Globus pallidus (tissue), 1 donor: ENCODE results near the gene JOSD2.
A peak's percentile ranks its signal among the peaks of the same experiment; 100 is the strongest.
"Not testable (repeated sequence)": the region's sequence is repeated elsewhere in the genome, so short reads cannot be mapped to it uniquely, and the experiment has no call there.

Experiments used
- DNase-seq: peaks from one replicate; pipeline ENCODE4 v3.0.0-alpha.2; 2015; ENCODE audit warnings: low spot score

The JOSD2 gene

GRCh38 chr19:50478901-50479715, 31.9 kb downstream of the JOSD2 start:
- no peak for DNase-seq

GRCh38 chr19:50477751-50478515, 33.1 kb downstream of the JOSD2 start:
- no peak for DNase-seq

GRCh38 chr19:50476907-50477238, 34.1 kb downstream of the JOSD2 start:
- no peak for DNase-seq

GRCh38 chr19:50476224-50476906, 34.6 kb downstream of the JOSD2 start, which contains the start of the genes EMC10 and GARIN5A:
EMC10 (plus strand) TSS chr19:50476507; CDS start chr19:50476545, 38 bp downstream.
GARIN5A (minus strand) TSS chr19:50476848; CDS start chr19:50476388, 460 bp downstream.
- DNase-seq: peak; percentile 84

- DNase-seq: no peak
These were observed 35.2 kb downstream of the JOSD2 start for GRCh38 chr19:50475736-50476223.

- no peak for DNase-seq
These were observed 35.9 kb downstream of the JOSD2 start for GRCh38 chr19:50475101-50475568.

- not testable (repeated sequence) for DNase-seq
These were observed 37.7 kb downstream of the JOSD2 start for GRCh38 chr19:50473336-50473735.

- no peak for DNase-seq
These were observed 42.2 kb downstream of the JOSD2 start for GRCh38 chr19:50468818-50469217.

GRCh38 chr19:50467566-50467965, 43.4 kb downstream of the JOSD2 start:
- DNase-seq: no peak

- DNase-seq: no peak
These were observed 44.3 kb downstream of the JOSD2 start for GRCh38 chr19:50466706-50467039.

- no peak for DNase-seq
These were observed 44.8 kb downstream of the JOSD2 start for GRCh38 chr19:50465986-50466705.

GRCh38 chr19:50465000-50465399, 46.0 kb downstream of the JOSD2 start:
- no peak for DNase-seq

GRCh38 chr19:50464348-50464747, 46.6 kb downstream of the JOSD2 start:
- DNase-seq: no peak

- DNase-seq: no peak
These were observed 48.0 kb downstream of the JOSD2 start for GRCh38 chr19:50462970-50463369.

- DNase-seq: peak; percentile 53
These were observed 49.7 kb downstream of the JOSD2 start for GRCh38 chr19:50461066-50461875.

- no peak for DNase-seq
These were observed 50.7 kb downstream of the JOSD2 start for GRCh38 chr19:50460161-50460765.

GRCh38 chr19:50459638-50460037, 51.4 kb downstream of the JOSD2 start:
- no peak for DNase-seq

- no peak for DNase-seq
These were observed 51.9 kb downstream of the JOSD2 start for GRCh38 chr19:50459067-50459456.

- DNase-seq: no peak
These were observed 52.5 kb downstream of the JOSD2 start for GRCh38 chr19:50458396-50459066.

GRCh38 chr19:50457300-50457699, 53.7 kb downstream of the JOSD2 start:
- DNase-seq: no peak
